CD1c-positive myeloid dendritic cell (primary cell): Measurements from ENCODE around the gene KCNN4.
"Not testable (repeated sequence)": the region's sequence is repeated elsewhere in the genome, so short reads cannot be mapped to it uniquely, and the experiment has no call there.

Experiments
- DNase-seq: peaks from one replicate; pipeline ENCODE4 v3.0.0-alpha.2; 2016; ENCODE audit errors: extremely low spot score

KCNN4 gene

DNA sequence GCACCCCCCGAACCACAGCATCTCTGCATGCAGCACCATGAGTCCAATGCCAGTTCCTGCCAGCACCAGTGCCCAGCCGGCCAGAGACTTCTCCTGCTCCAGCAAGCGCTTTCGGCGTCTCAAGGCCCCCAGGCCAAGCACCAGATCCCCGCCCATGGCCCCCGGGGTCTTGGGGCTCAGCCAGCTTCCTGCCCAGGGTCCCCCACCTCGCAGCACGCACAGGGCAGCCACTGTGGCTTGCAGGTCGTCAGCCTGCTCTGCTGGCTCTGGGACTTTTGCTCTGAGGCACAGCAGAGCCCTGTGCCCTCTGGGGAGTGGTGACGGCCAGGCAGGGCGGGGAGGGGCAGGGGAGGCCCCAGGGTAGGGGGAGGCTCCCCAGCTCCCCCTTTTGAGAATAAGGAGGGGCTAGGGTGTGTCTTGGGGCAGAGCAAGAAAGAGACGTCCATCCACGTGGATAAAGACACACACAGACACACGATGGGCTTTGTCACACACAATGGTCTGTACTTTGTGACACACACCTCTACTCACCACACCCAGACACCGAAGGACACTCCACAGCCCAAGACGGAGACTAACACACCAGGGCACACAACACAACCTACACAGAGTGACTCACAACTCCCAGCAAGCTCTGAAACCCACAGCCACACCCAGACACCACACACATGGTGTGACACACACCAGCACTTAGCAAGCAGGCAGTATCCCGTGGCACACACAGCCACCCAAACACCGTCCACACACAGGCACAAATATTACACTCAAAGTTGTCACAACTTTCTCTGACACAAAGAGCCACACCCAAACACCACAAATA, at the start of gene KCNN4:
TSS of gene KCNN4 (minus strand) at position 268 of the 820 bp plus-strand sequence. CDS start at position 156, 112 bp downstream.
- DNase-seq, result peak; percentile 78

DNA sequence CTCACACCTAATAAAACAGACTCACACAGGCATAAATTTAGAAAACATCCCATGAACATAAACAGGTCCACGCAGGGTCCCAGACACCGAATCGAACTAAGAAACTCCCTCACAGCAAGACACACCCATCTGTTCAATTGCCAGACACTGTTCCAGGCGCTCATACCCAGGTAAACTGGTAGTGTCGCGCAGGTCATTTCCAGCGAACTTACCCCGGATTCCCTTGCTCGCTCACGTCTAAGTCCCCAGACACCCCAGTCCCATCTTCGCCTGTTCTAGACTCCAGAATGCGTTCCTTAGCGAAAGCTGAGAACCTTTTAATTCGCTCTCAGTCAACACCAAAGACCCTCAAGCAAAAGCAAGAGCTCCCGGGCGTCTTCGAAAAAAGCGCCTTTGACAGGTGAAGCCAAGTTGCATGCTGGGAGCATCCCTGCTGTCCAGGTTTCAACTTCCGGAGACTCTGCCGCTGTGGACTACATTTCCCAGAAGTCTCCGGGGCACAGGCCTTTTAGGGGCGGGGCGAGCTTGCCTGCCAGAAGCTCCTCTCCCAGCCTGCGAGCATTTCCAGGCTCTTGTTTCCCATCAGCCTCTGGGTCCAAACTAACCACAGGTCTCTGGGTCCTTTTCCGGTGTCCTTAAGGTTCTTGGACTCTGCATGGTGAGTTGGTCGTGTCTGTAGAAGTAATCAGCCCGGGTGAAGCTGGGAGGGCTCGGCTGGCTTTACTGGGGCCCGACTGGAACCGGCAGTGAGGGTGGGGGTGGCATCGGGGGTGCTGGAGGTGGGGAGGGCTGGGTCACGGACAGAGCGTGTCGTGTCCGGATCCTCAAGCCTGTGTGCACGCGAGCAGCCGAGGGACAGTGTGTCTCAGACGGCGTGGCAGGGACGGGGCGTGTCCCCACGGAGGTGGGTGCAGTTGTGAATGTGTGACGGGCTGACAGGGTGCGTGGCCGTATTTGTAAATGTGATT, 46.3 kb upstream of the KCNN4 start, which contains the start of gene ZNF283:
TSS of gene ZNF283 (plus strand) at position 535 of the 968 bp plus-strand sequence. CDS start 6,184 bp downstream, outside the sequence.
- peak; percentile 85 for DNase-seq

DNA sequence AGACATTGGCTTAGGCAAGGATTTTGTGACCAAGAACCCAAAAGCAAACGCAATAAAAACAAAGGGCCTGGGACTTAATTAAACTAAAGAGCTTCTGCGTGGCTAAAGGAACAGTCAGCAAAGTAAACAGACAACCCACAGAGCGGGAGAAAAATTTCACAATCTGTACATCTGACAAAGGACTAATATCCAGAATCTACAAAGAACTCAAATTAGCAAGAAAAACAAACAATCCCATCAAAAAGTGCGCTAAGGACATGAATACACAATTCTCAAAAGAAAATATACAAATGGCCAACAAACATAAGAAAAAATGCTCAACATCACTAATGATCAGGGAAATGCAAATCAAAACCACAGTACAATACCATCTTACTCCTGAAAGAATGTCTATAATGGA, 43.8 kb upstream of the KCNN4 start:
- not testable (repeated sequence) for DNase-seq

DNA sequence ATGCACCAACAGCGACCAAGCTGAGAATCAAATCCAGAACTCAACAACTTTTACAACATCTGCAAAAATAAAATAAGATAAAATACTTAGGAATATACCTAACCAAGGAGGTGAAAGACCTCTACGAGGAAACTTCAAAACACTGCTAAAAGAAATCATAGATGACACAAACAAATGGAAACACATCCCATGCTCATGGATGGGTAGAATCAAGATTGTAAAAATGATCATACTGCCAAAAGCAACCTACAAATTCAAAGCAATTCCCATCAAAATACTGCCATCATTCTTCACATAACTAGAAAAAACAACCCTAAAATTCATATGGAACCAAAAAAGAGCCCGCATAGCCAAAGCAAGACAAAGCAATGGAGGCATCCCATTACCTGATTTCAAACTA, 43.1 kb upstream of the KCNN4 start:
- not testable (repeated sequence) for DNase-seq

DNA sequence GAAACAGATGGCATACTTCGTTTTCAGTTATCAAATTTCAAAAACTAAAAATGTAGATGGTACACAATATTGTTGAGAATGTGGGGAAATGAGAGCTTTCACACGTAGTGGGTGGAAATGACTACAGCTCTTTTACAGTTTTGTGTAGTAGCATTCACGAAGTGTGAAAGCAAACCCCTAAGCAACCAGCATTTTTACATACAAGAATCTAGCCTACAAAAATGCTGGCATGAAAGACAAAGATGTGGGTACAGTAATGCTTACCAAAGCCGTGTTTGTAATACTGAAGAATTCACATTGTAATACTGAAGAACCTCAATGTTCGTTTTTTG, 40.1 kb upstream of the KCNN4 start:
- DNase-seq, result no peak

DNA sequence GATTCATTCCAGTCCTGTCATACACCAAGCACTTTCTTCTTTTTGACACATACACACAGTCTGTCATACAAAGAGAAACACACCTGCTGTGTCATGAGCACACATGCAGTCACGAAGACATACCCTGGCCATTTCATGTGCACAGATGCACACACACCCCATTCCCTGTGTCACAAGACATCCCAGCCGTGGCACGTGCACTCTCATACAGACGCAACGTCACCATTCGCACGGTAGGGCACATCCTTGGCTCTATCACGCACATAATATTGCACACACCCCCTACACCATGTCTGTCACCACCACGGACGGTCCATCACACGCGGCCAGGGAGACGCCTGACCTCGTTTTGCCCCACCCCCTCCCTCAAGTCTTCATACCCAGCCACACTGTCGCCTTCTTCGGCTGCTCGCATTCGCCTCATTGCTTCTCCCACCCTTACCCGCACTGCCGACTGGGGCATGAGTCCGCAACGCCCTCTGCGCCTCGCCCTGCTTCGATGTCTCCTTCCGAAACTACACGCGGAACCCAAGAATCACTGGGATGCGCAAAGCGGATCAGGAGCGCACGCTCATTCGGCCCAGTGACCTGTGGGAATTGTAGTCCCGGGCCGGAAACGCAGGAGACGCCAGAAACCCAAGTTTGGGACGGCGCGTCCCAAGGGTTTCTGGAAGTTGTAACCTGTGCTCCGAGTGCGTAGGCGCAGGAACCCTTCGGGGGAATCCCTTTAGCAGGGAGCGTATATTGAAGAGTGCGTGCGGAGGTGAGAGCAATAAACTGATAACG, 39.5 kb upstream of the KCNN4 start:
- peak; percentile 58 for DNase-seq

DNA sequence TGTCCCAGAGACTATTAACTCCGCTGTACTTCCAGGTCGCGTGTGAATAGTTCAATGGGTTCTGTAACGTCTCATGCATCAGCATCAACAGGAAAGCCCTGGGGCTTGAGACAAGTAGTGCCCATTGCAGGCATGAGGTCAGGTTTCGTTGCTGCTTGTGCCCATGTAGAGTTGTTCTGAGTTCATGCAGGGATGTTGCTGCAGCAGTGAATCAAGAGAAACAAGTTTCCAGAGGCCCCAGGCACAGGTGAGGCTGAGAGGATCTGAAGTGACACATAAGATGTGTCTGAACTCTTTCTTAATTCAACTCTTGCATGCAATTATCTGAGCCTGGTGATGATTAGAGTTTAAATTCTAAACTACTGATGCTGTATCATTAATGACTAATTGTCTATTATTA, 37.7 kb upstream of the KCNN4 start:
- no peak for DNase-seq

DNA sequence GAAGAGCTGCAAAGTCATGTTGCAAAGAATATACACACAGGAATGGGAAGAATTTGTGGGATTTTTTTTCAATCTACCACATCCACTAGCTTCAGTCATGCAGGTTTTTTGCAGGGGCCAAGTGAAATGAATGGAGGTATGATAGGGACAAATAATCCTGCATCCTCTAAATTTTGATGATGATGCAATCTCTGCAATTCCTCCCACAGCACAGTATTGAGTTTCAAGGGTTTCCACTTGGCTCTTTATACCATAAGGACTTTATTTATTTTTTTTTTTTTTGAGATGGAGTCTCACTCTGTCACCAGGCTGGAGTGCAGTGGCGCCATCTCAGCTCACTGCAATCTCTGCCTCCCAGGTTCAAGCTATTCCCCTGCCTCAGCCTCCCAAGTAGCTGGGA, 36.7 kb upstream of the KCNN4 start:
- not testable (repeated sequence) for DNase-seq

DNA sequence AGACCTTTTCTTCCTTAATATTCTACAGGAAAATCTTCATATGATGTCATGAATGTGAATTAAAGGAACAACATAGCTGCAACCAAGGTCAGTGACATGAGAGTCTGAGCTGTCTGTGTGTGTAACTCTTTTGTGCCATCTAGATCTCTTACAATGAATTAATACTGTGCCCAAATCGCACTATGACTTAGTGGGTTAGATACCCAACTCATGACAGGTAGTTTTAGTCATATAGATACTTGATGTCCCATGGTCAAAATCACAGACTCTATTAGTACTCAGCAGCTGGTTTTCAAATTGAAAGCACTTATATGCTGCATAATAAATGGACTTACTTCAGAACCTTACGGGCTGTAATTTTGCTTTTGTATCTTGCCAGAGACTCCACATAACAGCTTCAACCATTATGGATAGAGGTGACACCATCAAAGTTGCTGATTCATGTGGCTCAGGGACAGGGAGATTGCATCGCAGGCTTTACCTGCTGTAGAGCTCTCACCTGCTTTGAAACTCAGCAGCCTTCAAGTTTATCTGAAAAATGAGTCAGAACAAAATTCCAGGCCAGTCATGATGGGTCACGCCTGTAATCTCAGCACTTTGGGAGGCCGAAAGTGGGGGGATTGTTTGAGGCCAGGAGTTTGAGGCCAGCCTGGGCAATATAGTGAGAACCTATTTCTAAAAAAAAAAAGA, 34.0 kb upstream of the KCNN4 start:
- no peak for DNase-seq

DNA sequence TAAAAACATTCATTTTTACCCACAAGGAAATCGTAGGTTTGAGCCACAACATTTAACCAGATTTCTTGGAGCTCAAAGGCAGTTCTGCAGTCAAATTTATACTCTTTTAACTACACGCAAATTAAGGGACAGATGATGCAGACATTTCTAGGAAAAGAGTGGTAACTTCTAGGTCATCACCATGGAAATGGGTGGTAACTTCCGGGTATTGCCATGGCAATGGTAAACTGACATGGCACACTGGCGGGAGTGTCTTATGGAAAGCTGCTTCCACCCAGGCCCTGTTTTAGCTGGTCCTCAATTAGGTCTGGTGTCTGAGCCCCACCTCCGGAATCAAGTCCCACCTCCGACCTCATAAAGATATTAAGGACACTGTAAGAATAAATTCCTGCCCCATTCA, 31.9 kb upstream of the KCNN4 start:
- no peak for DNase-seq

DNA sequence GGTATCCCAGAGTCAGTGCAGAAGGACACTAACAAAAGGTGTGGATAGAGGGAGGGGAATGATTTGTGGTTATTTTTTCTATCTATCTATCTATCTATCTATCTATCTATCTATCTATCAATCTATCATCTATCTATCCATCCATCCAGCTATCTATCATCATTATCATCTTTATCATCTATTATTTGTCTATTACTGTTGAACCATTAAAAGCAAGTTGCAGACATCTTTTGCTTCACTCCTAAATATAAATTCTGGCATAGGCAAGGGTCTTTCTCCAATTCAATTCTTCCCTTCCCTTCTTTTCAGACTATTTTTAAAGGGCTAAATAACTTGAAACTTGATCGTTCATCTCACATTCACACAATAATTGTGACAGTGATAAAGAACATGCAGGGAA, 31.5 kb upstream of the KCNN4 start:
- no peak for DNase-seq

DNA sequence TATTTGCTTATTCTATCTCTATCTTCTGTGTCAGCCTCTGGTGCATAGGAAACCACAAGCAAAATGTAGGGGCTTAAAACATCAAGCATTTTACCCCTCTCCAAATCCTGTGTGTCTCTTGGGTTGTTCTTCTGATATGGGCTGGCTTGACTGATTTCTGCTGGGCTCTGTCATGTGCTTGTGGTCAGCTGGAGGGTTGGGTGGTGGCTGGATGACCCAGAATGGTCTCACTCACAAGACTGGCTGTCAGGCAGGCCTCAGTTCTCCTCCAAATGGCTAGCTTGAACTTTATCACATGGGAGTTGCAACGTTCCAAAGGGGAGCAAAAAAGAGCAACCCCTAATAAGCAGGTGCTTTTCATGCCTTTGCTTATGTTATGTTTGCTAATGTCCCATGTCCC, 31.1 kb upstream of the KCNN4 start:
- DNase-seq, result no peak

DNA sequence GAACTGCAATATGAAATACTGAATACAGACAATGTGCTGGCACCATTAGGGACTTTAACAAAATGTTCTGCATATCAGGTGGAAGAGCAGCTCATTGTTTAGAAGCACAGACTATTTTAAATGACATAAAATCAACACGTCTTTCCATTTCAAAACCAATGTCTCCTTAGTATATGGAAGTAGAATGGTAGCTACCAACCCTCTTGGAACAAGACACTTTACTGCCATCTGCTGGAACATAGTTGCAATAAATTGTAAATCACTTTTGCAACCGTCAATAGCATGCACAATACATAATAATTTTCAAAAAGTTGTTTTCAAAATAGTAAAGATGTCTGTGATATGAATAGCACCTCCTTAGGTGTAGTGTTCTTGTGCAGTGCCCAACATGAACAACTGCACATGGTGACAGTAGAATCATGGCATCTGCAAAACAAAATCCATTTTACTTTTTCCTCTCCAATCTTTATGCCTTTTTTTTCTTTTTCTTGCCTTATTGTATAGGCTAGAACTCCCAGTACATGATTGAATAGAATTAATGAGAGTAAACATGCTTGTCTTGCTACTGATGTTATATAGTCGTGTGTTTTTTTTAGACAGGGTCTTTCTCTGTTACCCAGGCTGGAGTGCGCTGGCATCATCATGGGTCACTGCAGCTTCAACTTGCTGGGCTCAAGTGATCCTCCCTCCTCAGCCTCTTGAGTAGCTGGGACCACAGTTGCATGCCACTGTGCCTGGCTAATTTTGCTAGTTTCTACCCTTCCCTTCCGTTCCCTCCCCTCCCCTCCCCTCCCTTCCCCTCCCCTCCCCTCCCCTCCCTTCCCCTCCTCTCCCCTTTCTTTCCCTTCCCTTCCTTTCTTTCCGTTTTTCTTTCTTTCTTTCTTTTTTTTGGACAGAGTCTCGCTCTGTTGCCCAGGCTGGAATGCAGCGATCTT, 29.3 kb upstream of the KCNN4 start:
- peak; percentile 82 for DNase-seq

DNA sequence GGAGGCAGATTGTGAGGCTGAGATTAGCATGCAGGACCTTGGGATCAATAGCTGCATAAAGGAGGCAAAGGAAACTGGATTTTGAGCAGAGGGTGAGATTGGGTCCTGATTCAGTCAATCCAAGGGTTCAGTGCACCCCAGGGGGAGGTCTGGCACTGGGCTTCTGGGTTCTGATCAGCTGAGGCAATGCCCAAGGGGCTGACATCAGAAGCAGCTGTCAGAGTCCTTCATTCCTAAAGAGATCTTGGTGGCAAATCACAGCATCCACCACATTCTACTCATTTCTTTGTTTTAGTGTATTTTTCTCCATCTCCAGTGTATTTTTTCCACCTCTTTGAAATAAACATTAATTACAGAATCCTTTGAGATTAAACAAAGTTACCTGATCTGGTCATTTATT, 26.9 kb upstream of the KCNN4 start:
- no peak for DNase-seq

DNA sequence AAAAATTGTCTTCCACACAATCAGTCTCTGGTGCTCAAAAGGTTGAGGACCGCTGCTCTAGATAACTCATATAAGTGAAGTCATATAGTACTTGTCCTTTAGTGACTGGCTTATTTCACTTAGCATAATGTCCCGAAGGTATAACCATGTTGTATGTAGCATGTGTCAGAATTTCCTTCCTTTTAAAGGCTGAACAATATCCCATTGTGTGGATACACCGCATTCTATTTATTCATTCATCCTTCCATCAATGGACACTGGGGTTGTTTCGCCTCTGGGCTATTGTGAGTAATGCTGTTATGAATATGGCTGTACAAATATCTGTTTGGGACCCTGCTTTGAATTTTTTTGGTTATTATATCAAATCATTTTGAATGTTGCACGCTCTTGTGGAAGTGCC, 26.1 kb upstream of the KCNN4 start:
- no peak for DNase-seq

DNA sequence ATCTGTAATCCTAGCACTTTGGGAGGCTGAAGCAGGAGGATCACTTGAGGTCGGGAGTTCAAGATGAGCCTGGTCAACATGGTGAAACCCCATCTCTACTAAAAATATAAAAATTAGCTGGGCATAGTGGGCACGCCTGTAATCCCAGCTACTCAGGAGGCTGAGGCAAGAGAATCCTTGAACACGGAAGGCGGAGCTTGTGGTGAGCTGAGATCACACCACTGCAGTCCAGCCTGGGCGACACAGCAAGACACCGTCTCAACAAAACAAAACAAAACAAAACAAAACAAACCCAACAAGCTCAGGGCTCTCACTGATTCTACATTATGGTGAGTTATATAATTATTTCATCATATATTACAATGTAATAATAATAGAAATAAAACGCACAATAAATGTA, 25.6 kb upstream of the KCNN4 start:
- not testable (repeated sequence) for DNase-seq

DNA sequence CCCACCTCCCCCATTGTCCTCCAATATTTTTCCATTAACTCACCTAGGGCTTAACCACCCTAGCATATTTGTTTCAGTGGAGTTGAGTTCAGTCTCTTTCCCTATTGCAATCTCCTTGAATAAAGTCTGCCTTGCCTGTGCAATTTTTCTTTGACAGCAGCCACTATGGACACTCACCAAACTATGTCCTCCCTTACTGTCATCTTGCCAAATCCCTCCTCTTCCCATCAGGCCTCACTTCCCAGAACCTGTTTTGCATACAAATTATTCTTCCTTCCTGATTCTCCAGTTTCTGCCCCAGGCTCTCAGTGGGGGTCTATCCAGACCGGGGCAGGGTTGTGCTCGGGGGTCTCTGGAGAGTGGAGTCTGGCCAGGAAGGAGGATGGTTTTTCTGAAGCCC, 23.7 kb upstream of the KCNN4 start:
- DNase-seq, result no peak

DNA sequence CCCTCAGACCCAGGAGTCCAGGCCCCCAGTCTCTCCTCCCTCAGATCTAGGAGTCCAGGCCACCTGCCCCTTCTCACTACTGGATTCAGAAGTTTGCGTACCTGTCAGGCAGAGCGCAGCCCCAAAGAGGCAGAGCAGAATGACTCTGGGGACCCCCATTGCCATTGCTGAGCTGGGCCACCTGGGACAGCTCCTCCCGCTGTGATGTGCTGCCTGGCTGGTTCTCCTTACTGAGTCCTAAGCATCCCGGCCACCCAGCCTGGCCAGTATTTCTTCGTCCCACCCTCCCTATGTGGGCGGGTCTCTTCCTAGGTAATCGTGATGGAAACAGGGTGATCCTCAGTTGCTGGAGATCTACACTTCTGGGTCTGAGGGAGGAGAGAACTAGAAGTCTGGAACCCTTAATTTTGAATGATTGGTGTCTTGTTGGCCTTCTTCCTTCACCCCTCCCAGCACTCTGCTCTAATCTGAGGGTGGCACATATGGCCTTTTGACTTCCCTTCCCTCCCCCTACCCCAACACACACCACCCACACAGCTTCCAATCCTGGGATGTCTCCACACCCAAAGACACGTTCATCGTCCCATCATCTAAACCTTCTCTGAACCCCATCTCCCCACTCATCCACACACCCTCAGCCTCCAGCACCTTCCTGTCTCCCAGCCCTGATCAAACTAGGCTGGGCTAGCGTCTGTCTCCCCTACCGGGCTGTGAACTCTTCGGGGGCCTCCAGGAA, 21.6 kb upstream of the KCNN4 start, which contains the start of gene LYPD5:
TSS of gene LYPD5 (minus strand) at position 232 of the 736 bp plus-strand sequence. CDS start at position 165, 67 bp downstream.
- DNase-seq, result no peak

DNA sequence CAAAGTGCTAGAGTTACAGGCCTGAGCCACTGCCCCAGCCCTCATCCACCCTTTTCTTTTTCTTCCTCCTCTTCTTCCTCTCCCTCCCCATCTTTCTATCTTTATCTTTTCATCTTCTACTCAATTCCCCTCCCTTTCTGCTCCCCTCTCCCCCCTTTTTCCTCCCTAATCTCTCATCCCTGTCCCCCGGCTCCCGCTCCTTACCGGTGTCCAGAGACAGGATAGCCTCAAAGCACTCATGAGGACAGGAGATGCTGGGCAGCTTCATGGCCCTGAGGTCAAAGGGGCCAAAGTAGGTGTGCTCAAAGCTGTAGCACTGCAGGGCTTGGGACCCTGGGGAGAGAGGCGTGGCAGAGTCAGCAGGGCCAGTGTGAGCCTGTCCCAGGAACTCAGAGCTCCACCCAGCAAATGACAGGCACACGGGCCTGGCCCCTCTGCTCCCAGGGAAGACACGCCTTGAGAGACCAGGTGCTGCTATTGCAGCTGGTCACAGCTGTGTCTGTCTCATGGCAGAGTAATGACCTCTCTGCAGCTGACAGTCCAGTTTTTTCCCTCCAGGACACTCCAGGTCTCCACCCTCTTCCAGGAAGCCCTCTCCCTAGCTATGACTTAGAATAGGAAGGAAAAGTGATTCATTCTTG, 18.8 kb upstream of the KCNN4 start:
- DNase-seq, result no peak
